Liver (tissue), 9 donors: ENCODE results near the gene RBL2. TPM values are rescaled to one million over a fixed set of nuclear protein-coding genes. Genes with fewer than 3 reads are reported as not detected.
"Not testable (repeated sequence)": the region's sequence is repeated elsewhere in the genome, so short reads cannot be mapped to it uniquely, and the experiment has no call there.

Source experiments
- DNase-seq: peaks from one replicate; pipeline ENCODE4 v3.0.0-alpha.2; 2017; ENCODE audit warnings: low spot score
- H3K27ac ChIP-seq, 2 donors: one replicate each; pipeline ENCODE4 v1.7.0; 2013; ENCODE audit warnings: inconsistent platforms in 2 of 2, low read length in 2 of 2, control low read depth in 1 of 2, low read depth in 1 of 2, mild to moderate bottlenecking in 1 of 2
- H3K27me3 ChIP-seq, 4 donors: one replicate each; pipeline versions ENCODE4 v1.6.1 to v1.7.0; 2013; ENCODE audit warnings: low read length in 3 of 4, inconsistent platforms in 1 of 4, mild to moderate bottlenecking in 1 of 4, moderate library complexity in 1 of 4; ENCODE audit not compliant: control insufficient read depth in 4 of 4, insufficient read depth in 4 of 4
- H3K36me3 ChIP-seq, 4 donors: one replicate each; pipeline versions ENCODE4 v1.6.1 to v1.7.0; 2013; ENCODE audit warnings: low read length in 3 of 4, mild to moderate bottlenecking in 3 of 4, low read depth in 1 of 4, moderate library complexity in 1 of 4; ENCODE audit not compliant: control insufficient read depth in 4 of 4, insufficient read depth in 3 of 4
- H3K4me1 ChIP-seq, 4 donors: one replicate each; pipeline versions ENCODE4 v1.6.1 to v1.7.0; 2013; ENCODE audit warnings: low read length in 3 of 4, mild to moderate bottlenecking in 3 of 4, moderate library complexity in 1 of 4; ENCODE audit not compliant: control insufficient read depth in 4 of 4, insufficient read depth in 4 of 4
- H3K4me3 ChIP-seq, 3 donors: one replicate each; pipeline versions ENCODE4 v1.6.1 to v1.7.0; 2013; ENCODE audit warnings: low read length in 3 of 3, control low read depth in 1 of 3, low read depth in 1 of 3, mild to moderate bottlenecking in 1 of 3
- H3K9ac ChIP-seq, 2 donors: one replicate each; pipeline ENCODE4 v1.7.0; 2013; ENCODE audit warnings: low read length in 2 of 2, mild to moderate bottlenecking in 2 of 2, moderate library complexity in 2 of 2, control low read depth in 1 of 2, low read depth in 1 of 2
- H3K9me3 ChIP-seq, 4 donors: one replicate each; pipeline versions ENCODE4 v1.6.1 to v1.7.0; 2013; ENCODE audit warnings: low read length in 3 of 4; ENCODE audit not compliant: control insufficient read depth in 4 of 4
- EGR1 ChIP-seq, 2 donors: IDR thresholded peaks; 2 replicates each; pipeline ENCODE4 v1.6.1; 2016 to 2018; ENCODE audit warnings: antibody characterized with exemption in 2 of 2, low read depth in 2 of 2
- FOXA1 ChIP-seq: IDR thresholded peaks from 2 replicates; pipeline ENCODE4 v1.6.1; 2016; ENCODE audit warnings: antibody characterized with exemption
- GABPA ChIP-seq, 2 donors: IDR thresholded peaks in 1 of 2; conservative IDR thresholded peaks in 1 of 2; 2 replicates each; pipeline ENCODE4 v1.6.1; 2016; ENCODE audit warnings: antibody characterized with exemption in 2 of 2, mild to moderate bottlenecking in 1 of 2, moderate library complexity in 1 of 2
- HNF4A ChIP-seq, 2 donors: conservative IDR thresholded peaks; 2 replicates each; pipeline ENCODE4 v1.6.1; 2016; ENCODE audit warnings: antibody characterized with exemption in 2 of 2, mild to moderate bottlenecking in 2 of 2
- HNF4G ChIP-seq: IDR thresholded peaks from 2 replicates; pipeline ENCODE4 v1.6.1; 2016; ENCODE audit warnings: antibody characterized with exemption
- JUND ChIP-seq, 2 donors: IDR thresholded peaks; 2 replicates each; pipeline ENCODE4 v1.6.1; 2016; ENCODE audit warnings: antibody characterized with exemption in 2 of 2
- NR2F2 ChIP-seq: IDR thresholded peaks from 2 replicates; pipeline ENCODE4 v1.6.1; 2016; ENCODE audit warnings: antibody characterized with exemption
- RAD21 ChIP-seq, 2 donors: IDR thresholded peaks; 2 replicates each; pipeline ENCODE4 v1.6.1; 2016; ENCODE audit warnings: antibody characterized with exemption in 2 of 2, mild to moderate bottlenecking in 2 of 2
- RXRA ChIP-seq, 2 donors: IDR thresholded peaks; 2 replicates each; pipeline ENCODE4 v1.6.1; 2017 to 2018; ENCODE audit warnings: antibody characterized with exemption in 2 of 2, mild to moderate bottlenecking in 1 of 2
- TAF1 ChIP-seq: conservative IDR thresholded peaks from 2 replicates; pipeline ENCODE4 v1.6.1; 2016; ENCODE audit warnings: antibody characterized with exemption, mild to moderate bottlenecking
- YY1 ChIP-seq: IDR thresholded peaks from 2 replicates; pipeline ENCODE4 v1.6.1; 2016; ENCODE audit warnings: antibody characterized with exemption, mild to moderate bottlenecking
- WGBS: extraction: QIAGEN DNeasy Blood & Tissue Kit; methylation state at CpG from one replicate; pipeline ENCODE4 v1.1.7; 2013; 5-methylcytosine and 5-hydroxymethylcytosine counted together
- polyA plus RNA-seq, 2 donors: library from polyadenylated mRNA; stranded (reverse) in 1 of 2; unstranded in 1 of 2; fragments of 200-250 nt in 1 of 2; fragments of >200 nt in 1 of 2; fragmentation: Nextera tagmentation in 1 of 2; extraction: Ambion mirVana in 1 of 2; gene quantifications; one replicate each; pipeline versions ENCODE4 v1.2.1 to v1.2.3, GENCODE V29; 2013 to 2015
- total RNA-seq, 2 donors: library from RNA; depleted of rRNA; stranded (reverse); fragments of >200 nt; gene quantifications; one replicate each; pipeline ENCODE4 v1.2.3, GENCODE V29; 2014
- TF ChIP-seq, protein P1 (sequence below): IDR thresholded peaks from 2 replicates; pipeline ENCODE4 v1.6.1; 2016; ENCODE audit warnings: antibody characterized with exemption
- TF ChIP-seq, protein P2 (sequence below): IDR thresholded peaks from 2 replicates; pipeline ENCODE4 v1.6.1; 2016; ENCODE audit warnings: antibody characterized with exemption
- TF ChIP-seq, protein P3 (sequence below): IDR thresholded peaks from 2 replicates; pipeline ENCODE4 v1.6.1; 2016; ENCODE audit warnings: antibody characterized with exemption
- TF ChIP-seq, protein P4 (sequence below): IDR thresholded peaks from 2 replicates; pipeline ENCODE4 v1.6.1; 2016; ENCODE audit warnings: antibody characterized with exemption, mild to moderate bottlenecking
- donor health status: healthy.
- donor health status: healthy.
- donor health status: healthy.
- donor health status: healthy.
- donor health status: healthy.

The RBL2 gene
- total and polyA plus RNA-seq, 4 donors: 19.2 to 64.3 (median 28.4) TPM

DNA sequence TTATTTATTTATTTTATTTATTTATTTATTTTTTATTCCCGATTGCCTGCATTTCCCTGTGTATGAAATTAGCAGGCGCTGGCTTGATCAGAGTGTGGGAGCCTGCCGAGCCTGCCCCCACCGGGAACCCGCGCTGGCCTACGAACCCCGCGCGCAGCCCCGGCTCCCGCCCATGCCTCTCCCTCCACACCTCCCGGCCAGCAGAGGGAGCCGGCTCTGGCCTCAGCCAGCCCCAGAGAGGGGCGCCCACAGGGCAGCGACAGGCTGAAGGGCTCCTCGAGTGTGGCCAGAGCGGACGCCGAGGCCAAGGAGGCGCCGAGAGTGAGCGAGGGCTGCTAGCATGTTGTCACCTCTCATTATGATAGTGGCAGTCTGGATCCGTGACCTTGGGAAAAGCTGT lies 13.0 kb upstream of the RBL2 start:
- H3K4me3 ChIP-seq: no peak overlapping the region
- TF ChIP-seq RAD21 (IDR thresholded peaks at IDR 0.05): no peak
- 96% methylated on average over 24 of the region's 24 CpGs for WGBS
- no peaks in the 10 kb centered on the region for H3K9me3 ChIP-seq
- DNase-seq: no peak
- H3K9ac ChIP-seq: no peak overlapping the region
- no peaks in the 10 kb centered on the region for H3K27me3 ChIP-seq
- H3K4me1 ChIP-seq: no peaks in the 10 kb centered on the region
- no peaks in the 10 kb centered on the region for H3K36me3 ChIP-seq
- no peak overlapping the region for H3K27ac ChIP-seq

DNA sequence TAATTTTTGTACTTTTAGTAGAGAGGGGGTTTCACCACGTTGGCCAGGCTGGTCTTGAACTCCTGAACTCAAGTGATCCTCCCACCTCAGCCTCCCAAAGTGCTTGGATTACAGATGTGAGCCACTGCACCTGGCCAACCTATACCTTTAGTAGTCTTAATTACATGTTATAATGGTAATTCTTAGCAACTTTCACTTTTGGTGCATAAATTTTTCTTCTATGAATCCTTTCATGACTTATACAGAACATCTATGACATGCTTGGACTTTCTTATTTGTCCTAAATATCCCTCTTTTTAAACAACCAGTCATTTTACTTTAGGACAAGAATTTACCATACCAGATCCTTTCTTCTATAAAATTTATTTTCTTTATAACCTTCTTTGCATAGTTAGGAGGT lies 10.3 kb upstream of the RBL2 start:
- not testable (repeated sequence) for H3K36me3 ChIP-seq, DNase-seq, H3K4me1 ChIP-seq, H3K4me3 ChIP-seq, H3K9me3 ChIP-seq, H3K9ac ChIP-seq, H3K27ac ChIP-seq, H3K27me3 ChIP-seq
- WGBS: 93% methylated on average over 1 of the region's 1 CpG

DNA sequence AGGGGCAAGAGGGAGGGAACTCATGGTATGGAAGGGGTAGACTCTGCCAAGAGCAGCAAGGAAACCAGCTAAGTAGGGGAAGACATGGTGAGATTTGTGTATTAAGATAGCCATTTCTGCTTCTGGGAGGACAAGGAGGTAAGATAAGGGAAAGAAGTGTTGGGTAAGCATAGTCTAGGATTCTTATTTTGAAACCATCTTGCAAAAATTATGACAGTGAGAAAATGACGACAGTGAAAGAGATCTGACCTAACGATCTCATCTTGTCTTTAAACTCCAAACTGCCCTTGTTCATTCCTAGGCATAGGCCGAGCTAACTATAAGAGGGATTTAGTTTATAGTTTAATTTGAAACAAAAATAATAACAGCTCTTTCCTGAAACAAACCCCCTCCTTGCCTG lies 5.6 kb upstream of the RBL2 start:
- Histone ChIP-seq H3K27ac (no peak overlapping the region), H3K27me3 (no peaks in the 10 kb centered on the region), H3K36me3 (no peaks in the 10 kb centered on the region), H3K9ac (no peak overlapping the region), H3K4me3 (no peak overlapping the region), H3K4me1 (peaks cover 0 to under 1% (median 0%) of the 10 kb centered on the region in 4 donors), H3K9me3 (no peaks in the 10 kb centered on the region)
- TF ChIP-seq, protein P1, sequence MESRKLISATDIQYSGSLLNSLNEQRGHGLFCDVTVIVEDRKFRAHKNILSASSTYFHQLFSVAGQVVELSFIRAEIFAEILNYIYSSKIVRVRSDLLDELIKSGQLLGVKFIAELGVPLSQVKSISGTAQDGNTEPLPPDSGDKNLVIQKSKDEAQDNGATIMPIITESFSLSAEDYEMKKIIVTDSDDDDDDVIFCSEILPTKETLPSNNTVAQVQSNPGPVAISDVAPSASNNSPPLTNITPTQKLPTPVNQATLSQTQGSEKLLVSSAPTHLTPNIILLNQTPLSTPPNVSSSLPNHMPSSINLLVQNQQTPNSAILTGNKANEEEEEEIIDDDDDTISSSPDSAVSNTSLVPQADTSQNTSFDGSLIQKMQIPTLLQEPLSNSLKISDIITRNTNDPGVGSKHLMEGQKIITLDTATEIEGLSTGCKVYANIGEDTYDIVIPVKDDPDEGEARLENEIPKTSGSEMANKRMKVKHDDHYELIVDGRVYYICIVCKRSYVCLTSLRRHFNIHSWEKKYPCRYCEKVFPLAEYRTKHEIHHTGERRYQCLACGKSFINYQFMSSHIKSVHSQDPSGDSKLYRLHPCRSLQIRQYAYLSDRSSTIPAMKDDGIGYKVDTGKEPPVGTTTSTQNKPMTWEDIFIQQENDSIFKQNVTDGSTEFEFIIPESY: no peak
- TF ChIP-seq YY1: no peak
- TF ChIP-seq, protein P2, sequence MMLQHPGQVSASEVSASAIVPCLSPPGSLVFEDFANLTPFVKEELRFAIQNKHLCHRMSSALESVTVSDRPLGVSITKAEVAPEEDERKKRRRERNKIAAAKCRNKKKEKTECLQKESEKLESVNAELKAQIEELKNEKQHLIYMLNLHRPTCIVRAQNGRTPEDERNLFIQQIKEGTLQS: no peak
- TF ChIP-seq HNF4A (conservative IDR thresholded peaks at IDR 0.05): no peak
- TF ChIP-seq, protein P3, sequence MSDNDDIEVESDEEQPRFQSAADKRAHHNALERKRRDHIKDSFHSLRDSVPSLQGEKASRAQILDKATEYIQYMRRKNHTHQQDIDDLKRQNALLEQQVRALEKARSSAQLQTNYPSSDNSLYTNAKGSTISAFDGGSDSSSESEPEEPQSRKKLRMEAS: no peak
- TF ChIP-seq GABPA (IDR thresholded peaks at IDR 0.05 in 1 of 2, conservative IDR thresholded peaks at IDR 0.05 in 1 of 2): no peak
- TF ChIP-seq NR2F2: no peak
- TF ChIP-seq RAD21 (IDR thresholded peaks at IDR 0.05): no peak
- 90% methylated on average over 3 of the region's 3 CpGs for WGBS
- no peak for DNase-seq

DNA sequence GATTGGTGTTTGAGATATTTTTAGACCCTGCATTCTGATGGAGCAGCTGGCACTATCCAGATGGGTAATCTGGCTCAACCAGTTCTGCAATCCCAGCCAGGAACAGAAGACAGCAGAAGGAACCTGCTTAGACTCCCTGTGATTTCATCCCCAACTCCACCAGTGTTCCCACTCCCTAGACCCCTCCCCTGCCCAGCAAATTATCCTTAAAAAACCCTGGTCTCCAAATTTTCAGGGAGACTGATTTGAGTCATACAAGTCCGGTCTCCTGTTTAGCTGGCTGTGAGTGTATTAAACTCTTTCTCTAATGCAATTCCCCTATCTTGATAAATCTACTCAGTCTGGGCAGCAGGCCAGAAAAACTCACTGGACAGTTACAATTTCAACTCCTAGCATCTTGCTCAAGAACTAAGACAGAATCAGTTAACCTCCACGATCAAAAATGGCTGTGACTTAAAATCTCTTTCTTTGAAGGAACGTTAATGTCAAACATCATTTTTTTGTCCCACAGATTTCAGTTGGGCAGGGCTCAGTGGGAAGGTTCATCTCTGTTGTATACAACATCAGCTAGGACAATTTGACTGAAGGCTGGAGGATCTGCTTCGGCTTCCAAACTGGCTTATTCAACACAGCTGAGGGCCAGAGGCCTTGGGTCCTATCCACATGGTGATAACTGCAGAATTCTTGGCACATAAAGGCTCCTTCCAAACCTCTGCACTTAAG lies 4.9 kb upstream of the RBL2 start:
- WGBS: 45% methylated on average over 4 of the region's 4 CpGs
- TF ChIP-seq, protein P3: no peak
- TF ChIP-seq NR2F2 (no peak), TAF1 (no peak), JUND (IDR thresholded peaks at IDR 0.05) (no peak), YY1 (no peak), FOXA1 (no peak), EGR1 (IDR thresholded peaks at IDR 0.05; ENCODE audit: low read depth in 2 of 2) (no peak), RXRA (IDR thresholded peaks at IDR 0.05) (no peak), RAD21 (IDR thresholded peaks at IDR 0.05) (no peak), HNF4G (no peak)
- TF ChIP-seq, protein P4, sequence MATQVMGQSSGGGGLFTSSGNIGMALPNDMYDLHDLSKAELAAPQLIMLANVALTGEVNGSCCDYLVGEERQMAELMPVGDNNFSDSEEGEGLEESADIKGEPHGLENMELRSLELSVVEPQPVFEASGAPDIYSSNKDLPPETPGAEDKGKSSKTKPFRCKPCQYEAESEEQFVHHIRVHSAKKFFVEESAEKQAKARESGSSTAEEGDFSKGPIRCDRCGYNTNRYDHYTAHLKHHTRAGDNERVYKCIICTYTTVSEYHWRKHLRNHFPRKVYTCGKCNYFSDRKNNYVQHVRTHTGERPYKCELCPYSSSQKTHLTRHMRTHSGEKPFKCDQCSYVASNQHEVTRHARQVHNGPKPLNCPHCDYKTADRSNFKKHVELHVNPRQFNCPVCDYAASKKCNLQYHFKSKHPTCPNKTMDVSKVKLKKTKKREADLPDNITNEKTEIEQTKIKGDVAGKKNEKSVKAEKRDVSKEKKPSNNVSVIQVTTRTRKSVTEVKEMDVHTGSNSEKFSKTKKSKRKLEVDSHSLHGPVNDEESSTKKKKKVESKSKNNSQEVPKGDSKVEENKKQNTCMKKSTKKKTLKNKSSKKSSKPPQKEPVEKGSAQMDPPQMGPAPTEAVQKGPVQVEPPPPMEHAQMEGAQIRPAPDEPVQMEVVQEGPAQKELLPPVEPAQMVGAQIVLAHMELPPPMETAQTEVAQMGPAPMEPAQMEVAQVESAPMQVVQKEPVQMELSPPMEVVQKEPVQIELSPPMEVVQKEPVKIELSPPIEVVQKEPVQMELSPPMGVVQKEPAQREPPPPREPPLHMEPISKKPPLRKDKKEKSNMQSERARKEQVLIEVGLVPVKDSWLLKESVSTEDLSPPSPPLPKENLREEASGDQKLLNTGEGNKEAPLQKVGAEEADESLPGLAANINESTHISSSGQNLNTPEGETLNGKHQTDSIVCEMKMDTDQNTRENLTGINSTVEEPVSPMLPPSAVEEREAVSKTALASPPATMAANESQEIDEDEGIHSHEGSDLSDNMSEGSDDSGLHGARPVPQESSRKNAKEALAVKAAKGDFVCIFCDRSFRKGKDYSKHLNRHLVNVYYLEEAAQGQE: no peak

More for the DNA sequence above, 4.9 kb upstream of the RBL2 start:
- no peak for DNase-seq
- Histone ChIP-seq H3K9ac (no peak overlapping the region), H3K36me3 (no peaks in the 10 kb centered on the region), H3K27ac (no peak overlapping the region), H3K4me3 (no peak overlapping the region), H3K27me3 (no peaks in the 10 kb centered on the region), H3K9me3 (no peaks in the 10 kb centered on the region), H3K4me1 (peaks cover 0 to 3% (median 0%) of the 10 kb centered on the region in 4 donors)
